Measurements from ENCODE around the gene CDH16.

DNA sequence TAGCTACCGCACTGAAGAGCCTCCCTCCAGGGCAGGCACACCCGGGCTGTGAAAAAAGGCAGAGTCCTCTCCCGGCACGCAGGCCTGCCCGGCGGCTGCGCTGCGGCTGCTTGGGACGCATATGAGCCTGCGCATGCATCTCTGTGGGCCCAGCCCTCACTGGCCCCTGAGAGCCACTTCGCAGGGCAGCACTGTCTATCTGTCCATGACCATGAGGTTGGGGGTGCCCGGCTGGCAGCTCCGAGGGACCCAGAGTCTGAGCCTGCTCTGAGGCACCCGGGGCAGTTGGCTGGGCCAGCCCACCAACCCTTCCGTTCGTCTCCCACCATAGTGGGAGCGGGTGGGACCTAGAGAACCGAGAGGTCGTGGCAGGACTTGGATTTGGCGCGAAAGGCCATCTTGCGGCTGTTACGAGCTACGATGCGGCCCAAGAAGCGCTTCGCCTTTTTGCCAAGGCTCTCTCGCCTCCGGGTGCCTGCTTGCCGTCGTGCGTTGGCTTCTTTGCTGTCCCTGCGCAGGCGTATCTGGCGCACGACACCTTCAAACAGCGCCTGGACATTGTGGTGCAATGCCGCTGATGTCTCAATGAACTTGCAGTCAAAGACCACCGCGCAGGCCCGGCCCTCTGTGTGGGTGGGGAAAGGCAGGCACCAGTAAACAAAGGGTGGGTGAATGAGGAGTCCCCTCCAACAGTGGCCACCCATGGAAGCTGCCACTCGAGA, 3.2 kb upstream of the CDH16 start:
- TF ChIP-seq POLR2AphosphoS5 (IDR thresholded peaks at IDR 0.05) (no peak), EP300 (IDR thresholded peaks at IDR 0.05; ENCODE audit: low read depth) (no peak)
- TF ChIP-seq, protein P1, sequence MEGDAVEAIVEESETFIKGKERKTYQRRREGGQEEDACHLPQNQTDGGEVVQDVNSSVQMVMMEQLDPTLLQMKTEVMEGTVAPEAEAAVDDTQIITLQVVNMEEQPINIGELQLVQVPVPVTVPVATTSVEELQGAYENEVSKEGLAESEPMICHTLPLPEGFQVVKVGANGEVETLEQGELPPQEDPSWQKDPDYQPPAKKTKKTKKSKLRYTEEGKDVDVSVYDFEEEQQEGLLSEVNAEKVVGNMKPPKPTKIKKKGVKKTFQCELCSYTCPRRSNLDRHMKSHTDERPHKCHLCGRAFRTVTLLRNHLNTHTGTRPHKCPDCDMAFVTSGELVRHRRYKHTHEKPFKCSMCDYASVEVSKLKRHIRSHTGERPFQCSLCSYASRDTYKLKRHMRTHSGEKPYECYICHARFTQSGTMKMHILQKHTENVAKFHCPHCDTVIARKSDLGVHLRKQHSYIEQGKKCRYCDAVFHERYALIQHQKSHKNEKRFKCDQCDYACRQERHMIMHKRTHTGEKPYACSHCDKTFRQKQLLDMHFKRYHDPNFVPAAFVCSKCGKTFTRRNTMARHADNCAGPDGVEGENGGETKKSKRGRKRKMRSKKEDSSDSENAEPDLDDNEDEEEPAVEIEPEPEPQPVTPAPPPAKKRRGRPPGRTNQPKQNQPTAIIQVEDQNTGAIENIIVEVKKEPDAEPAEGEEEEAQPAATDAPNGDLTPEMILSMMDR (IDR thresholded peaks at IDR 0.05) = no peak
